HL-60 (cell line): ENCODE results near the gene WASHC2A.
"Not testable (repeated sequence)": the region's sequence is repeated elsewhere in the genome, so short reads cannot be mapped to it uniquely, and the experiment has no call there.

ENCODE experiments used
- CTCF ChIP-seq: IDR thresholded peaks from one replicate; pipeline ENCODE4 v1.5.1; 2011; ENCODE audit warnings: low read length, control low read depth, inconsistent platforms; ENCODE audit not compliant: insufficient read depth
- POLR2AphosphoS5 ChIP-seq: IDR thresholded peaks from 2 replicates; pipeline ENCODE4 v1.6.1; 2012; ENCODE audit warnings: low read depth
- REST ChIP-seq: IDR thresholded peaks from 2 replicates; pipeline ENCODE4 v1.6.1; 2012; ENCODE audit warnings: low read depth; ENCODE audit not compliant: insufficient replicate concordance
- SPI1 ChIP-seq: IDR thresholded peaks from 2 replicates; pipeline ENCODE4 v1.6.1; 2012; ENCODE audit warnings: low read depth, mild to moderate bottlenecking, borderline replicate concordance

DNA sequence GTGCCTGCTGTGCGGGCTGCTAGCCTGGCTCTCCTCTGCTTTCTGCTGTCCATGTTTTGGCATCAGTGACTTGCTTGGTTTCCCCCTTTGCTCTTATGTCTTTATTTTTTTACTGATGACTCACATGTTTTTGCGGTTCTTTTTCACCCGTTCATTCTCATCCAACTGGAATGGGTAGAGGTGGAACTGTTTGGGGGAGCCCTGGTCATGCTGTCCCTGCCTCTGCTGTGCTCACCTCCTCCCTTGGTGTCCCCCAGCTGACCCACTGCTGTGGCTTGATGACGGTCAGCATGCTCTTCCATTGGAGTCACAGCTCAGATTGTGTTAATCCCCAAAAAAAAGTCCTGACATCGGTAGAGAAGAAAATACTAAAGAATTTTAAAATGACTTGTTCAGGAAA lies 26.9 kb downstream of the WASHC2A start:
- not testable (repeated sequence) for TF ChIP-seq CTCF, SPI1, REST, POLR2AphosphoS5
